Left cardiac atrium (tissue), 4 donors: ENCODE data around the gene MORN1. TPM values are rescaled to one million over a fixed set of nuclear protein-coding genes. Genes with fewer than 3 reads are reported as not detected.

Experiments
- ATAC-seq, 2 donors: fragments of 200-7000 bp; cut with Tn5 transposase; one replicate each; pipeline ENCODE4 v1.9.1; 2020; ENCODE audit warnings: mild to moderate bottlenecking in 2 of 2, moderate library complexity in 2 of 2
- DNase-seq: peaks from one replicate; pipeline ENCODE4 v3.0.0-alpha.2; 2020
- intact Hi-C, 2 donors: fragments of 100-400 bp; cut with DNase I; formaldehyde crosslinking; loops; one replicate each; pipeline versions ENCODE4 v1.14.1 to v1.15.1; 2022 to 2023
- total RNA-seq, 2 donors: library from RNA; stranded (reverse); fragmentation: NEBNext Ultra II Directional; extraction: Animal tissue kit (Norgen Biotek cat#: 25700); gene quantifications; one replicate each; pipeline ENCODE4 v1.2.1, GENCODE V29; 2021
- donor health status: DM: no; HTN: yes; CAD: no.
- donor health status: DM: no; HTN: yes; CAD: no; lungs with severe emphysema.
- donor health status: DM: yes; HTN: yes; CAD: no.
- donor health status: Dilated cardiomyopathy.

MORN1 gene
- total RNA-seq, 2 donors from 2014 or later, result 3.7 to 4.9 TPM

DNA sequence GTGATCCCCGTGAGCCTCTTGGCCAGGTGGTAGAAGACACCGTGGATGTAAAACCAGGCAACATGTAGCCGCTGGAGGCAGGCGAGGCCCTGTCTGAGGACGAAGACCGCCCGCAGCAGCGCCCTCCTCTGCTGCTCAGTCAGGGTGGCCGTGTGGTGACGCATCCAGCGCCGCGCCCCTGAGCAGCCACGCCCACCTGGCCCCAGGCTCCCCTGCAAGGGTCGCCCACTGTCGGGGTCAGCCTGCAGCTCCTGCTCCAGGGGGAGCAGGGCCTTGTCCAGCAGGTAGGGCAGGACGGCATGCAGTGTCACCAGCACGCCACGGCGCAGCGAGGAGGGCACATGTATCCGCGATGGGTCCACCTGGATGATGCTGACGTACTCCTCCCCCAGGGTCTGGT, 17.1 kb upstream of the MORN1 start:
- intact Hi-C loops, result no loop called here
- no peak for ATAC-seq
- no peak for DNase-seq

DNA sequence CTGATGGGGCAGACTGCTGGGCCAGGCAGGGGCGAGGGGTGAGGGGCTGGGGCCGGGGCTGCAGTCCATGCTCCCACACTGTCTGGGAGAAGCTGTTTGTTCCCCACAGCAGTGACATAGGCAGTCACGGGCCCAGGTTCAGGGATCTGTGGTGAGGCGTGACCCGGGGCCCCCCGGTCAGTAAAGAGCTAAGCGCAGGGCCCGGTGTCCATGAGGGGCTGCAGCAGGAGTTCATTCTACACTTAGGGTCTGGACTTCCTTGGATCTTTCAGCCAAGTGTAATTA, 16.6 kb upstream of the MORN1 start:
- no peak for DNase-seq
- no peak for ATAC-seq
- intact Hi-C loops, result no loop called here

DNA sequence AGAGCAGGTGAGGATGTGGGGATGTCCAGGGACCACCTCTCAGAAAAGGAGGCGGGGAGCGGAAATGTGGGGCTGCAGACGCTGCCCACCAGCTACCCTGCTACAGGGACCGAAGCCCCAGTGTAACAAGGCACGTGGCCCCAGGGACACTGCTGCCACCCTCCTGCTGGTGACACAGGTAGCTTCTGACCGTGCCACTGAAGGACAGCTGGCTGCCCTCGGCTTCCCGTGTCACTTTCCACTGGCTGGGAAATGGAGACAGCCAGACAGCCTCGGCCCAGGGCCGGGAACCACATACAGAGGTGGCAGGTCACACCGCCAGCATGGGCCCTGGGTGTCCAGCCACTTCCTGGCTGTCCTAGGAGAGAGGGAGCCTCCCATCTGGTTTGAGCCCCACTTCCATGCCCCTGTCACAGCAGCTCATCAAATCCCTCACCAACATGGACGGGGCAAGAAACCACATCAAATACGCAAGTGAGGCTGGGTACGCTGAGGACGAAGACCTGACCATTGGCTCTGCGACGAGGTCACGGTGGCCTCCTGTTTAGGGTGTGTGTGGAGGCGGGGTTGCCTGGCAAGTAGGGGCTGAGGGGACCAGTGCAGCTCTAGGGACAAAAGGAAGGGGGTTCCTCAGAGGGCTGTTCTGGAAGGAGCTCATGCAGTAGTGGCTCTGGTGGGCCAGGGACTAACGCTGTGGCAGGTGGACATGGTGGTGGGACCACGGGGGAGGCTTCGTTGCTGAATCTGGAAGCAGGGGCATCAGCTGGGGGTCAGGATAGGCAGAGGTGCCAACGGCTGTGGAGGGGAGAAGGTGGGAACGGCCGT, 16.0 kb upstream of the MORN1 start:
- intact Hi-C loops, result no loop called here
- no peak for ATAC-seq
- DNase-seq, result no peak

DNA sequence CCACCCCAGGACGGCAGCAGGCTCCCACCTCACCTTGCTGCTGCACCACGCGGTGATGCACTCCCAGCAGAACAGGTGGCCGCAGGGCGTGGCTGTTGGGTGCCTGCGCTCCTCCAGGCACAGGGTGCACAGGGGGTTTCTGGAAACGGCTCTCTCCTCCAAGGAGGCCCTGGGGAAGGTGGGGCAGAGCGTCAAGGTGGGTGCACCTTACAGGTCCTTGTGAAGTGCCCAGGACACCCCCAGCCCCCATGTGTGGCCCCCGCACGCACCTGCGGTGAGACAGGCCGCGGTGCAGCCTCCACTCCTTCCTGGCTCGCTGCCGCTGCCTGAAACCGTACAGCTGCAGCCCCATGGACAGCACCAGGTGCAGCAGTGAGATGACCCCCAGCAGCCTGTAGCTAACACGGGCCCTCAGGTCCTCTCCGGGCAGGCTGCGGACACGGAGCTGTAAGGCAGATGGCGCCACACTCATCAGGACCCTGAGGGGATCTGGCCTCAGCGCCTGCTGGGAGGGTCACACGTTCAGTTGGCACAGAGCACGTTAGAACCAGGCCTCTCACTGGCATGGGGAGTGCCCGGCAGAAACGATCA, 15.2 kb upstream of the MORN1 start:
- intact Hi-C loops, result no loop called here
- no peak for DNase-seq
- ATAC-seq, result peak in 1 of 2 donors; percentile 6

DNA sequence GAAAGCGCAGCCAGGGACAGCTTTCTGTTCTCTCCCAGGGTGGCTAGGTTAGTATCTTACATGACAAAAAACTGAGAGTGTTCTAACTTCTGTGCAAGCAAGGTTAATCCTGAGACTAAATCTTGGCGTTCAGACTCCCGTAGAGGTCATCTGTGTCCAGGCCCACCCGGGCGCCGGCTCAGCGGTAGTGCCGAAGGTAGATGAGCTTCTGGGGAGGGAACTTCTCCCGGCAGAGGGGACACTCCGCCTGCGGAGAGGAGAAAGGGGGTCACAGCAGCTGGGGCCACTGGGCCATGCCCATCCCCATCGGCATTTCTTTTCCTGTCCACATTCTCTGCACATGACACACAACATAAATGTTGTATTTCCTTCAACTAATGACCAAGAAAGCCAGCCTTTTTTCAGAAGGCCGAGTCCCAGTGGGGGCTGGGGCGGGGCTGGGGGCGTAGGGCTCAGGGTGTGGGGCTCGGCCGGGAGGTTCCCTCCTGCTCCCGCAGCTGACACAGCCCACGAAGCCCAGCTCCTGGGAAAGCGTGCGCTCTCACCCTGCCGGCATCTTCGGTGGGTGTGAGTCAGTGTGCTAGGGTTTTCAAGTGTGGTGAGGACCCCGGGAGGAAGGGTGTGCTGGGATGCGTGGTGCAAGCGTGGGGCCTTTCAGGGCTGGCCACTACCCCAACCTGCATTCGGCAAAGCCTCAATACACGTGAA, 14.4 kb upstream of the MORN1 start:
- intact Hi-C loops, result no loop called here
- no peak for ATAC-seq

DNA sequence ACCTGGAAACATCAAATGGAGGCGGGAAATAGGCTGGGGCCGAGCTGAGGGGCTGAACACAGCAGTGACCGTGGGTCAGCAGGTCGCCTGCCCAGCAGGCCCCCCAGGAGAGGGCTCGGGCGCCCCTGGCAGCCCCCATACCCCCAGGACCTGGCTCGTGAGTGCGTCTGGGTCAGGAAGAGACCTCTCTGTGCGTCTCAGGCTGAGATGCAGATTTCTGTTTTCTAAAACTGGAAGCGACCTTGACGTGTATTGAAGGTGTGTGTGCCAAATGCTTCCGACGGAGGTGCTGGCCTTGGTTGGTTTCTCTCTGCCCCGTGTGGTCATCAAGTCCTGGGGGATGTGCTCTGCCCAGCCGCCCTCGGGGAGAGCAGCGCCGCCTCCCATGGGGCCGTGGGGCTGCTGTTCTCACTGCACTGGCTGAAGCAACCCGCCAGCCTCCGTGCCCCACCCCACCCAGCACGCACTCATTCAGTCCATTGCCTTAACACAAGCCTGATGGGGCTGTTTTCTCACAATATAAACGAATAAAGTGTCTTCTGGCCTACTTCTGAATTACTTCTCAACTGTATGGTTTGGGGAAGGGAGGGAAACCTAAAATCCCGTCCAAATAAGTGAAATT, 13.6 kb upstream of the MORN1 start:
- no peak for ATAC-seq
- DNase-seq, result no peak
- intact Hi-C loops, result no loop called here

More for the DNA sequence above, 14.4 kb upstream of the MORN1 start:
- no peak for DNase-seq

DNA sequence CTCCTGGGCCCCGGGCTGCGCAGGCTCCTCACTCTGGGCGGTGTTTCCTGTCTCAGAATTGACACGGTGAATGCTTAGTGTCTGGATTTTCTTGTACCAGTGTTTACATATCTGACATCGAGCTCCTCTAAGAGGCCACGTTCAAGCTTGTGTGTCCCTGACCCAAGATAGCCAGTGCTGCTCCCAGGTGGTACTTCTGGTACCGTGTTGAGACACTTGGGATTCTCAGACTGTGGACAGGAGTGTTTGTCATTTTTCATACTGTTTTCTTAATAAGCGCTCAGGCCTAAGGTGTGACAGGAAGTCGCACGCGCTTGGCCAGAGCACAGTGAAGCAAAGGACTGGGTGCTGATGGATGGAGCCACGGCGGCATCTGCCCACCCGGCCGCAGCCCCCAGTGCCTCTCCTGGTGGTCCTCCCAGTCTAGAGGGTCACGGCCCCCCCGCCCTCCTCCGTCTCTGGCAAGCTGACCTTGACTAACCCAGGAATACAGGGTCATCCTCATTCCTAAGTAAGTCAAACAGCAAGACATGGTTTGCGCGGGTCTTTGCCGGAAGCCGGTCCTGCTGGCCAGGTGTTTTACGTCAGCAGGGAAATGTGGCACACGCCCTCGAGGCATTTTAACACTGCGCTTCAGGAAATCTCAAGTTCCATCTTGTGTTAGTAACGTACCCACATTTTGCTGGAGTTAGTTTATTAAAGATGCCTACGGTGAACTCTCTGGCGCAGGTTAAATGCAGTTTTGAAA, 13.0 kb upstream of the MORN1 start:
- ATAC-seq, result no peak
- intact Hi-C loops, result no loop called here
- DNase-seq, result no peak

DNA sequence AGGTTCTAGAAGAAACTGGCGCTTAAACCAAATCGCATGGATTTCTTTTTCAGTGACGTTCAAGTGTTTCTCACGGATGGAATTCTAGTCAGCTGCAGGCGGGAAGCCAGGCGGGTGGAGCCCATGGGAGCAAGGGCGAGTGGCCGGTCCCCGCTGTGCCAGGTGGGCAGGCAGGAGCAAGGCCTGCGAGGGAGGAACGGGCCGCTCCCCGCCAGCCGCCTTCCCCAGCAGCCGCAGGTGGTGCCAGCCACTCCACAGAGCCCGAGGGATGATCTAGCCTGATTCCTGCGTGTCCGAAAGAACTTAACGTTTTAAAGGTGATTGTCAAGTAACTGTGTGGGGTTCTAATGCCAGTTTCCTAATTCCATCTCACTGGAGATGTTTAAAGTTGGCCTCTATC, 11.9 kb upstream of the MORN1 start:
- DNase-seq (no peak), ATAC-seq (no peak)
- intact Hi-C loops, result no loop called here

DNA sequence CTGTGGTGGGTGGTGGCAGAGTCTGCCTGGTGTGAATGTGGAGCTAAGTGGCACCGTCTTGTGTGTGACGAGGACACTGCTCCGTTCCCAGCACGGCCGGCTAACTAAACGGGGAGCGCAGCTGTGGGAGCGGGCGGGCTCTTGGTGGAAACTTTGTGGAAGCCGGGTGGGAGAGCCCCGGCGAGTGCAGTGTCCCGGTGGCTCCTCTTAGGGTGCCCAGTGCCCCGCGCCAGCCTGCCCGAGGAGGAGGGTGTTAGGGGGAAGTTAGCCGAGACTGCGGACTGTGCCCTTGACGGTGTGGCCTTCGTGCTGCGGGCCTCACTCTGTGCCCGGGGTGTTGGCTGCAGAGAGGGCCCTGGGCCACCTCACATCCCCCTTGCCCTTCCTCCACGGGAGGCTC, 11.1 kb upstream of the MORN1 start:
- intact Hi-C loops, result no loop called here
- ATAC-seq (no peak), DNase-seq (no peak)

DNA sequence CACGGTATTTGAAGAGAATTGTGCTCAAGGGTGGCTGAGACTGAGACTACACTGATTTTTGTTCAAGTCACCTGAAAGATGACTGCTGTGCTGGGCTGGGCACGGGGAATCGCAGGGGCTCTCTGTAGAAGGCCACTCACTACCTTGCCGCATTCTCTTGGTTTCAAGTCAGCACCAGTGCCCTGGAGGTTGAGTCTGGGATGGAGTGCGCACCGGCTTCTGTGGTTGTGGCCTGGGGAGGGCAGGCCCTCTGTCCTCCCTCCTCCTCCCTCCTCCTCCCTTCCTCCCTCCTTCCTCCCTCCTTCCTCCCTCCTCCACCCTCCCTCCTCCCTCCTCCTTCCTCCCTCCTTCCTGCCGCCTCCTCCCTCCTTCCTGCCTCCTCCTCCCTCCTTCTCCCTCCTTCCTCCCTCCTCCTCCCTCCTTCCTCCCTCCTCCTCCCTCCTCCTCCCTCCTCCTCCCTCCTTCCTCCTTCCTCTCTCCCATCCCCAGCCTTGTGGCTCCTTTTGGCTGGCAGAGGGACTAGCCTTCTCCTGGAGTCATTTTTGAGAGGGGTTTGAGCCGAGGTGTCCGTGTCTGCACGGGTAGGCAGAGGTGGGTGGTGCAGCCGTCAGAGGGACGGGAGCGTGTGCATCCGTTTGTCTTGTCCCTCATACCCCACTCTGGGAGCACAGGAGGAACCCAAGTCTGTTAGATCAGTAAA, 9.7 kb upstream of the MORN1 start:
- no peak for ATAC-seq
- intact Hi-C loops, result no loop called here
- DNase-seq, result no peak

DNA sequence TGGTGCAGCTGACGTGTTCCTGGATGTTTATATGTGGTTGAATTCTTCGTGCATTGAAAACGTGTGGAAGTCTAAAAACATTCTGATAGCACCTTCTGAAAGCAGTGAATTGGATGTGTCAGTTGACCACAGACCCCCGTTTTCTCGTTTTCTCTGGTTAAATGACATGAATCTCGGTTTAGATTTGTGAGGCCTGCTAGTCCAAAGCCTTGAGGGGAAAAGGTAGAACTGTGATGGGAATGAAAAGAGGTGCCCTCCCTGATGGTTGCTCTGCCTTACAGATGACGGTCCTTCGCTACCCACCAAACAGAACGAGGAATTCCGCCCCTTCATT, 9.2 kb upstream of the MORN1 start:
- intact Hi-C loops, result no loop called here
- no peak for ATAC-seq

DNA sequence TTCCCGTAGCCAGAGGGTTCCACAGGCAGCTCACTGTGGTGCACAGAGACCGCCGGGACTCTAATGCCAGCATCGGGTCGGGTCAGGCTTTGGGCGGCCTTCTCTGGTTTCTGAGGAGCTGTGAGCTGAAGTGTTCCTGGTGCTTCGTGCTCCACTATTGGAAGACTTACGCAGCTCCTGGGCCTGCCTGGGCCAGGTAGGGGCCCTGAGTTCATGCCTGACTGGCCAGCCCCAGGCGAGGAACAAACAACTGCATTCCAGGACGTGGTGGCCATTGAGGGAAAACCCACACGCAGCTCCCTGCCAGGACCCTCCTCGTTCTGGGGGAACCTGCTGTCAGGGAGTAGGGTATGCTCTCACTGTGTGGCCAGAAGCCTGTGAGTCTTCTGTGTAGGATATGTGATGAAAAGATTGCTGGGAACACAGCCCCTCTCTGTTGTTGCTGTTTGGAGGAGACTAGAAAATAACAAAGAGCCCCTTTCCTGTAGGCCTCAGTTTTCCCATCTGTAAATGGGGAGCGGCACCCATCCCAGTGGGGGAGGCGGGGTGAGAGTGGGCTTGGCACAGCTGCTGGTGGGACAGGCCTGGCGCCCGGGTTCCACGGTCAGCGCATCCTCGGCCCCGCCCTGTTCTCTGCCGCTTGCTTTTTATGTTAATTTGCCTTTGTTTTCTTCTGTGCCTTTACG, 8.7 kb upstream of the MORN1 start:
- intact Hi-C loops, result no loop called here
- ATAC-seq (no peak), DNase-seq (no peak)

More for the DNA sequence above, 9.2 kb upstream of the MORN1 start:
- DNase-seq, result no peak

DNA sequence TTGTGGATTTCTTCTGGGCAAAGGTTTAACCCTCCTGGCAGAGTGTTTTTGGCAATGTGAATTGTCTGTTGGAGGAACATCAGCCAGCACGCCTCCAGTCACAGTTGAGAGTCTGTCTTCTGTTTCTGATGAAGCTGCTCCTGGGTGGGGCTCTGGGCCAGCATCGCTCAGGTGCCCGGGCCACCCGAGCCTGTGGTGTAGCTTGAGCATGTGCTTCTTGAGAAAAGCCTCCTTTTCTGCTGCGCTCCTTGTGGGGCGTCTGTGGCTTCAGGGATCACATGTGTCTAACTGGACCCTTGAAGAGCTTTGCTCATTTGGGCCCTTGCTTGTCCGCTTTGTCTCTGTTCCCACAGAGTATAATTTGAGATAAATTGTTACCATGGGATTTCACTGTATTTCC, 7.5 kb upstream of the MORN1 start:
- intact Hi-C loops, result no loop called here
- DNase-seq (no peak), ATAC-seq (no peak)

DNA sequence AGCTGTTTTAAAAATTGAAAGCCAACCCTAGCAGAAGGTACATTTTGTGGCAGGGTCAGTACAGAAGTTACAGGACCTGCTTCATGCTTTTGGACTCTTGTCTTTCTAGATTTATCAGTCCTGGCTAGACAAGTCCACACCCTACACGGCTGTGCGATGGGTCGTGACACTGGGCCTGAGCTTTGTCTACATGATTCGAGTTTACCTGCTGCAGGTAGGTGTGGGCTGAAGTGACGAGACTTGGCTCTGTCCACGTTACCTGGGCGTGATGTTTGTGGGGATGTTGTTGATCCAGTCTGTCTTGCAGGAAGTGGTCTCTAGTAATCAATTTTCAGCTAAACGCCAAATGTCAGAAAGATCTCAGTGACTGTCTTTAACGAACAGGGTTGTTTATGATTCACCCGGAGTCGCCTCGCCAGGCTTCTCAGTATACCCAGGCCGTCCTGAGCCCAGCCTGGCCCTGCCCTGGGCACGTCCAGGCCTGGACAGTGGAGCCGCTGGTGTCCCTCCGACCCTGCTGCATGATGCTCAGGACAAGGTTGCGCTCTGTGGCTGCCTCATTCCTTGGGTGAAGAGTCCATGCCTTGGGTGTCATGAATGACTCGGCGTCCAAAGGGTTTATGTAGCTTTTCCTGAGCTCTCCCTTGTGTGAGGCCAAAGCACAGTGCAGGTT, 5.8 kb upstream of the MORN1 start:
- DNase-seq, result no peak
- intact Hi-C loops, result no loop called here
- no peak for ATAC-seq

DNA sequence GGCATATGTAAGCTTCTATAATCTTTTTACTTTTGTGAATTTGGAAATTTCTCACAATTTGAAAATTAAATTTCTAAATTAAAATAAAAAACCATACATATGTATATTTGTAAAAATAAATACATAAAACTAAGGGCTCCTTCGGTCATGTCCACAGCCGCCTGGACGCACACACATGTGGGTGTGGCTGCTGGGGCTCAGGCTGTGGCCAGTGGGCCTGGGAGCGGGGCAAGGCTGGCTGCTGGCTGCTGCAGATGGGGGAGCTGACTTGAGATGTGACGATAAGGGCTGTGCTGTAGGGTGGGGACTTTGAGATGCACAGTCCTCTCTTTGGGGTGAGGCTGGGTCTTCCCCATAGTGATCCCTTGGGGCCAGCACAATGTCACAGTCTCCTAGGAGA, 5.1 kb upstream of the MORN1 start:
- ATAC-seq, result no peak
- intact Hi-C loops, result no loop called here
- no peak for DNase-seq

DNA sequence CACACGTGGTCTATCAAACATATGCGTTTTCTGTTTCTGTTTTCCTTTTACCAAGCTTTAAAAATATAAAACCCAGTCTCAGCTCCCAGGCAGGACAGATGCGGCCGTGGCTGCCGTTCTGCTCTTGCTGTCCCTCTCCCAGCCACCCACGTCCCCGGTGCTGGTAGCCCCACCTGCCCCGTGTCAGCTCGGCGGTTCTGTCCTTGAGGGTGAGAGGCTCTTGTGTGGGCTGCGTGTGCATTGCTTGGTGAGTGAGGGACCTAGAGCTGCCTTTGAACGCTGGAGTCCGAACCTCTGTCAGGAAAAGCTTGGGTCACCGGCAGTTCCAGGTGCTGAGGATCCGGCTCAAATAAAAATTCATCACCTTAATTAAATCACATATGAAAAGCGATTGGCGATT, 4.7 kb upstream of the MORN1 start:
- no peak for DNase-seq
- intact Hi-C loops, result no loop called here
- no peak for ATAC-seq

DNA sequence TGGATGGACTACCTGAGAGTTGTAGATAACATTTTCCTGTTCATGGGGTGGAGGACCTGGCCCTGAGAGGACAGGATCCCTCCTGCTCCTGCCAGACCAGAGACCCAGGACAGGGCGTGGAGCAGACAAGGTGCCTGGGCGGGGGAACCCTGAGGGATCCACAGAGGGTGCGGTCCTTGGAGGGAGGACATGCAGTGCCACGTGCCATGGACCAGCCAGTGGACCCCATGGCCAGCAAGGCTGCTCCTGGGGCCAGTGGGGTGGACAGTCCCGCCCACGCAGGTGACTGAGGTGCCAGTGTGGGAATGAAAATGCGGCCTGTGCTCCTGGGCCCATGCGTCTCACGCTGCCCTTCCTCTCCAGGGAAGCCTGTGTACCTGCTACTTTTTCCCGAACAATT, 3.9 kb upstream of the MORN1 start:
- intact Hi-C loops, result no loop called here
- ATAC-seq (no peak), DNase-seq (no peak)

DNA sequence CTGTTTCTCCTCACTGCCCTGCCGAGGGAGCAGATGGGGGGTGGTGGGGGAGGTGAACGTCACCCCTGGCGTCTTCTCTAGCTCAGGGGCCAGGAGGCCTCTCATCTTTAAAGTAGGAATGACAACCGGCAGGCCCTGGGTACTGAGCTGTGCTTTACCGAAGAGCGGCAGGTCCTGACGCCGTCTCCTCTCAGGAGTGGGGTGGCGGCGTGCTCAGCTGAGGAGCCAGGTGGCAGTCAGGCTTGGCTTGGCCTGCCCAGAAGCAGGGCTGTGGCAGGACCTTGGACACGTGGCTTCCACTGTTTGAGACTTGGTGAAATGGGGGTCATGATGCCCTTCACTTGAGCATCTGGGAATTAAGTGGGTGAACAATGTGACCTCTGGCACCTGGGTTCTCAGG, 3.4 kb upstream of the MORN1 start:
- ATAC-seq (no peak), DNase-seq (no peak)
- intact Hi-C loops, result no loop called here
